NCI-H146 (cell line): ENCODE data around the gene VWA3B.

Source experiments
- DNase-seq: peaks from one replicate; lab custom pipeline; 2025; lab: John Stamatoyannopoulos, UW

Gene VWA3B

DNA sequence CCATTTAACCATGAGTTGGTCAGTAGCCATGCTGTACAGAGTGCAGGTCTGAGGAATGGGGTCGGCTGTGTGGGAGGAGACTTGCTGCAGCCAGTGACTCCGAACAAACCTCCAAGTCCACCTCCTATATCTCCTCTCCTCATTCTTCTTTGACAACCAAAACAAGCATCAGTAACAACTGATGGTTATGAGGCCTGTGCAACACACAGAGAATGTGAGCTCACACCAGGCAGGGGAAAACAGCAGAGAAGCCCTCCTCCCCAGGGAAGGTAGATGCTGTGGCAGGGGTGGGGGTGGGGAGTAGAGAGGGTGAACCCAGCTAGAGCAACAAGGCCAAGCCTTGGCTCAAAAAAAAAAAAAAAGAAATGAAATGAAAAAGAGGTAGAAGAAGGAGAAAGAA, 247.0 kb downstream of the VWA3B start:
- no peak for DNase-seq

DNA sequence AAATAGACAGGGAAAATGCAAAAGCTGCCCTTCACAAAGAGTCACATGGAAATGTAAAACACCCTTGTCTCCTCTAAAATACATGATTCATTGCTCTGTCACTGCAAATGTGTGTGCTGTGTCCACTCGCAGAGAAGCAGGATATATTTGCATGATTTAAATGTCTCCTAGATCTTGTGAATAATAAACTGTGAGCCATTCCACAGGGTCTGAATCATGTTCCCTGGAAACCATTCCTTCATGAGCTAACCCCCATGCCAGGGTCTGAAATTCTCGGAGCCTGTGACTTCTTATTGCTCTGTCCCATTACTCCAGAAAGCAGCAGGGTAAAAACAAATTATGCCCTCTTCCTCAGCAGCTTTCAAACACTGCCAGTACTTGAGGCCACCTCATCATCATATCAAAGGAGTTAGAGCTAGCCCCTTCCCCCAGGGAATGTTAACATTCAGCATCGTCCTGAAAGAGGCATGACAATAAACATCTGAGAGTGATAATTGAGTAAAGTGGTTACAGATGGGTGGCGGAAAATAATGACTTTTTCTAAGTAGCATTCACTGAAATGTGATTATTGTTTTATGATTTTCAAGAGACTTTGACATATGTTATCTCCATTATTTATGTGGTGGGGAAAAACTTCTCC, 247.6 kb downstream of the VWA3B start:
- DNase-seq: no peak

DNA sequence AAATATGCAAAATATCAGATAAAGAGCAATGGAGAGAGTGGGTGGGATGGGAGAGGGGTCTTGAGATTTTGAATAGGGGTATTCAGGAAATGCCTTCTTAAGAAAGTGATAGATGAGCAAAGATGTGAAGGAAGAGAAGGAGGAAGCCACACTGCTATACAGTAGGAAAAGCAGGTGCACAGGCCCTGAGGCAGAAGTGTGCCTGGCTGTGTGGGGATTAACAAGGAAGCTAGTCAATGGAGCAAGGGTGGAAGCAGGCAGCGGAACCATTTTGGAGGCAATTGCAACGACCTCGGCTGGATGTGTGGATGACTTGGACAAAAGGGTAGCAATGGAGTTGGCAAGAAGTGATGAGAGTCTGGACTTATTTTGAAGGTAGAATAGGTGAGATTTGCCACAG, 248.3 kb downstream of the VWA3B start:
- no peak for DNase-seq

DNA sequence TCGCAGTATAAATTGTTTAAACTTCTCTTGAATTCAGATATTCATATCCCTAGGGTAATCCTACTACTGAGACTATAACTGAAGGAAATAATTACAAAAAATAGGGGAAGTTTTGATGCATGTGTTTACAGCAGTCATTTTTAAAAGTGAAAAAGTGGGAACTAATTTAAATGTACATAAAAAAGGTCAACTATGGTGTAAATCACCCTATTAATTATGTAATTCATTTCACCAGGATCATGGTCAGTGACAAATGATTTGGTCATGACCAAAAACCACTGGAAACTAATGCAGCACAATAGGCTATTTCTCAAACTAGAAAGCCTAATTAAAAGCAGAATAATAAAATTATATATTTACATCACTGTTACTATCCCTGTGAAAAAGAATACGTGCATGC, 254.3 kb downstream of the VWA3B start:
- no peak for DNase-seq

DNA sequence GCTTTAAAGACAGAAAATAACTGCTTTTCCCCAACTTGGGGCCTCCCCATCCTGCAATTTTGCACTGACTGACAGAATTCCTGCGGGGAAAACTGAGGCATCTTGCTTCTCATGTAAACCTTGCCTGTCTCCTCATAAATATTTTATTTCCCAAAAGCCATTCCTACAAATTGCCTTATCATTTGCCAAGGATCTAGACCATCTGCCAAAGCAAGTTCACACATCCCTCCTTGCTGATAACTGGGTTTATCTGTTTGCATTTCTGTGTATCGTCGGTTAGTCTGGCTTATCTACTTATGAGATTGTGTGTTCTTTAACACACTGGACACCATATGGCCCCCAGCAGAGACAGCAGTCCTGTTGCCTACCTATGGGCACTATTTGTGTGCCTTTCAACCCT, 256.3 kb downstream of the VWA3B start:
- DNase-seq: no peak

DNA sequence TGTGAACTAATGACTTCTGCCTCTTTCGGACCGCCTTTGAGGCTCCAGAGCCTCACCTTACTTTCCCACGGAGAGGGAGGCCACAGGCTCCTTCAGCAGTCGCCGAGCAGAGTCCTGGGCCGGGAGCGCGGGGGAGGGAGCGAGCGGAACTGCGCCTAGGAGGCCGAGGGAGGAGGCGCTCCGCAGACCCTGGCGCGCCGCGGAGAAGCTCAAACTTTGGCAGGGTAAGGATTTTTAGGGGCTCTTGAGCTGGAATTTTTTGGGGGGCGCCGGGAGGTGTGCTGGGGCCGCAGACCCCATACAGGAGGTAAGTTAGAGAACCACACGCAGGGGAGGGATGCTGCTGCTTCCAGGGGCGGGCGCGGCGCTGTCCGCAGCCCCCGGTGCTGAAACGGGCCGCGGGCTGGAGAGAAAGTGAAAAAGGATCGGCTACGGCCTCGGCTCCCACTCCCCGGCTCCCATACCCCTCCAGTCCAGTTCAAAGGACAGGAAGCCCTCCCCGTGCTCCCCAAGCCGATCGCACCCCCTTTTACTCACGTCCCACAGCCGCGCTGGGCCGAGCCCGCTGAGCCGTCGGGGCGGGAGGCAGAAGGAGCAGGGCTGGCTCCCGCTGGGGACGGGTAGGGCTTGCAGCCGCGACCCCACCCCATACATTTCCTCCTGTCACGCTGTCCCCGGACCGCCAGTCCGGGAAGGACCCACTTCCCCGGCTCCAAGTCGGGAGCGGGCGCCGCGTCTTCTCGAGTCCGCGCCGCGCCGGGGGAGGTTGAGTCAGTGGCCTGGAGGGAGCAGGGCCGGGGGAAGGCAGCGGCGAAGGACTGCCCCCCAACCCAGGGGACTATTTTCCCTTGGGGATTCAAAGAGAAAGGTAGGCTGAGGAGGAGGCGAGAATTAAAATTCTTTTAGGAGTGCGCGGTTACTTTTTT, 259.6 kb downstream of the VWA3B start, which contains the start of gene CNGA3:
Gene CNGA3 (plus strand): TSS at position 146 of the 926 bp plus-strand sequence. CDS start 23,520 bp downstream, outside the sequence.
- peak; percentile 5 for DNase-seq

DNA sequence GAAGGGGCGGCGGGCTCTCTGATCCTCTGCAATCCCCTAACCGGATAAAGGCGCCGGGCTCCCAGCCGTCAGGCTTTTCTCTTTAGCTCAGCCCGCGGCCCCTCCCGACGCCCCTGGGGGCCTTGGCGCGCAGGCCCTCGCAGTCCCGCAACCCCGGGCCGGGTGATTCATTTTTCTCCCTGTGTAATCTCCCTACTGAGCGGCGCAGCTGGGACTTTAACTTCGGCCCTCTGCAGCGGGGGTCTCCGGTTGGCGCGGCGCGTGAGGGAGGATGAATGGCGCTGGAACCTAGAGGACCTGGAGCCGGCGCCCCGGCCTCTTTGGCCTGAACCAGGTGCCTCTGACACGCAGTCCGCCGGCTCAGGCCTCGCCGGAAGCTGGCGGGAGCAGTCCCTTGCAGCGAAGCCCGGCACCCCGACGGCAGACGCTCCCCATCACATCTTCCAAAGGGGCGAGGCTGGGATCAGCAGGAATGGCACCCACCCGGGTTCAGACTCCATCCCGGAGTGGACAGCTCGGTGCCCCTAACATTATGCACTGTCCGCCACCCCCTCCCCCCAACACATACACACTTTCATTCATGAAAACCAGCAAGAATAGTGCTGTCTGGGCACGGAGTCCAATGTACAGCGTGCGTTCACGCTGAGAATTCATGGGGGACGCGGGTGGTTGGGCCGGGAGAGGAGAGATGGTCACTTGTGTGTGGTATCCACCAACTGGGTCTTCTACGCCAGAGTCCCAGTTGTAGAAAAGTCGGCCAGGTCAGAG, 260.5 kb downstream of the VWA3B start:
- peak; percentile 18 for DNase-seq

DNA sequence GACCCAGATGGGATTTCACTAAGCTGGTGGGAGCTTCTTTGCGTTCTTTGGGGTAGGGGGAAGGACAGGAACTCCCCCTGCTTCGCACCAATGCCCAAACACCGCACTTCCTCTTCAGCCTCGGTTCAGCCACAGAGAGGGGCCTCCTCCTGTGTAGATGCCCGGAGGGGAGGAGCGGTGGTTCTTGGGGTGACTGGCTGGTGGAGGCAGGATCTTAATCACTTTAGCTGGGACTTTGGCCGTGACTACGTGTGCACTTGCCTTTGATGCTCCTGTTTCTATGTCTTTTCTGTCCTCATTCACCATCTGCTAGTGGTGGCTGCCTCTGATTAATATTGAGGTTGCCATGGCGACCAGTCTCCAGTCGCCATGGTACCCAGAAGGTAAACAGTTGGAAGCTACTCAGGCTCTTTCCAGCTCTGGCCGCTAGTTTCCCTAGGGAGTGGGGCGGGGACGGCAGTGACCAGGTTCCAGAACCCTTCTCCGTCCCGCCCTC, 261.1 kb downstream of the VWA3B start:
- DNase-seq: peak; percentile 80

DNA sequence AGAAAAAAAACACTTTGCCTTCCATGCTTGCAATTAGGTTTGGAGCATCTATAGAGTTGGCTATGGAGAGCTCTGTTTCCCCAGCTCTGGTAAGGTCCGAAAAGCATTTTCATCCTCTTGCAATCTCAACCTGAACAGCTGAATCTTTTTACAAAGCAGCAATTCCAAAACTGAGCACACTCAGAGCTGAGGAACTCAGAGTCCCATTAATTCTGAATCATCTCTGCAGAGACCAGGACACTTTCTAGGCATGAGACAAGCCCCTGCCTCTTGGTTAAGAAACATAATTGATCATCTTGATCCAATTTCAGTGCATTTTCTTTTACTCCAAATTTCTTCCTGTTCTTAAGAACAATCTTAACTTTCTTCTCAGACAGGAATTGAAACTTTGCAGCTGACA, 263.4 kb downstream of the VWA3B start:
- no peak for DNase-seq

DNA sequence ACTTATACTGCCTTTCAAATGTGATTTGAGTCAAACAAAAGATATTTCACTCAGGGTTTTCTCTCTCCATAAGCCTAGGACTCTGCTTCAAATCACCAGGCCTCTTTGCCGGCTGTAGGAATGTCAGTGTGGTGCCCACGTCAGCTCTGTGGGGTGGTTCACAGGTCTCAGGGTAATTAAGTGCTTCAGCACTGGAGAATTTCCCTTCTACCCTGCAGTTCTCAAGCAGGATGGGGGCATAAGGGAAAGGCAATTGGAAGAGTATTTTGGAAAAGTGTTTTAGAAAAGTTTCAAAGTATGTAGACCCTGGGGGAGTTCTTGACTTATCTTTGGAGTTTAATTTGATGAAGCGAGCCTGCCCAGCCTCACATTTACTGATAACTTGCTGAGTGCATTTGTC, 268.9 kb downstream of the VWA3B start:
- DNase-seq: no peak

DNA sequence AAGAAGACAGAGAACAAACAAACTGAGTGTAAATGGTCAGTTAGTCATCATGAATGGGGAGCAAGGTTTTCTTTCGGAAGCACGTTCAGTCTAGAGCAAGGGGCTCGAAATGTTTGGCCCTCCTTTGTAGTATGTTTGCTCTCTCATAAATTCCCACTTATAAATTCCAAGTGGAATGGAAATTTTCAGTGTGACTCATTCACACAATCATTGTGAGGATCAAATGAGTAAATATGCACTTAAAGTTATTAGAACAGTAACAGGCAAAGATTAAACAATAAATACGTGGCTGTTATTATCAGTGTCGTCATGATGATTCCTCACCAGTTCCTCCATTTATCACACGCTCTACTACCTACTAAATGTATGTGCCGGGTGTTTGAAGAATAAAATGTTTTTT, 269.8 kb downstream of the VWA3B start:
- DNase-seq: peak; percentile 42

DNA sequence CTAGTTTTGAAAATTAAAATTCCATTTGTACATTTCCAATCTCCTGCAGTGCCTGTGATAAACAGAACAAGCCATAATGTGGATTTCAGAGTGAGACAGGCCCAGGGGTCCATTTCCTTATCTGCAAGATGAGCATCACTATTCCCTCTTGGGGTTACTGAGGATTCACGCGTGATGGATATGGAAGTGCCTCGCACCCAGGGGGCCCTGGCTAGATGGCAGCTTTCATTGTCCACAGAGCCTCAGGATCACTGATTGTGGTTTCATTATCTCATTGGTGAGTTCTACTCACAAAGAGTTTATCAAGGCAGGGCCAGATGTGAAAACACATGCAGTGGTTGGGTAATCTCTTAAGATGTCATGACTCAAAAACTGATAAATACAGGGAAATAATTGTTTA, 270.9 kb downstream of the VWA3B start:
- DNase-seq: no peak

DNA sequence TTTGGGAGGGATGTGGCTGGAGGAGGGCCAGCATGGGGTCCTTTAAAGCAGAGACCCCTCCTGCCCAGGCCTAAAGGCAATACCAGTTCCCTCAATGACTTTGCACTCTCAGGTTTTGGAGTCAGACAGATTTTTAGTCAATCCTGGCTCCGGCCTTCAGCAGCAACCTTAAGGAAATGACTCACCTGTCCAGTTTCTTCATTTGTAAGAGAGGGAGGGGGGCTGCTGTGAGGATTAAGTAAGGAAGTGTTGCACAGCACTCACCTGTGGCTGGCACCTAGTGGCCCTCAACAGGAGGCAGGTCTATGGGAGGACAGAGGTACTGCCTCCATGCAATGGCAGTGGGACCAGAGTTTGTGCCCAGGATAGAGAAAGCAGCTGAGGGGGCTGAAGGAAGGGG, 273.0 kb downstream of the VWA3B start:
- DNase-seq: no peak
